Stimulated activated CD8-positive, alpha-beta memory T cell treated with anti-CD3 and anti-CD28 coated beads, Interleukin-7, amount 100 ng/mL, for 1 hour (primary cell): ENCODE data around the gene BMS1.
"Not testable (repeated sequence)": the region's sequence is repeated elsewhere in the genome, so short reads cannot be mapped to it uniquely, and the experiment has no call there.

ENCODE experiments used
- DNase-seq, 2 donors: peaks; one replicate each; pipeline ENCODE4 v3.0.0-alpha.2; 2020; ENCODE audit warnings: low read depth in 2 of 2

The BMS1 gene

DNA sequence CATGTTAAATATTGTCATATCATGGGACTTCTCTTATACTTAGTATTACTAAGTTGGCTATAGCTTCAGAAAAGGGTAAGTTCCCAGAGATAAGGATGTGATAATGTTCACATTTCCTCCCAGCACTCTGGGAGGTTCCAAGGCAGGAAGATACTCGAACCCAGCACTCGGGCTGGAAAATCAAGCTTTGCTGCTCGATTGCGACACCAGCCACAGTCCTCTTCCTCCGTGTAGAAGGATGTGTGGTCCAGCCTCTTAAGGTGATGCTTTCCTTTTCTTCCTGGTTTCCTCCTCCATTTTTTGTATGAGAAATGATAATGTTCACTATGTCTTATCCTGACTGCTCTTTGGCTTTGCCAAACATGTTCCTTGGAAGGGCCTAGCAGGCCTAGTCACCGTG, 3.2 kb downstream of the BMS1 start:
- DNase-seq: no peak

- DNase-seq: no peak
These were observed 8.2 kb downstream of the BMS1 start for GRCh38 chr10:42790835-42791234.

DNA sequence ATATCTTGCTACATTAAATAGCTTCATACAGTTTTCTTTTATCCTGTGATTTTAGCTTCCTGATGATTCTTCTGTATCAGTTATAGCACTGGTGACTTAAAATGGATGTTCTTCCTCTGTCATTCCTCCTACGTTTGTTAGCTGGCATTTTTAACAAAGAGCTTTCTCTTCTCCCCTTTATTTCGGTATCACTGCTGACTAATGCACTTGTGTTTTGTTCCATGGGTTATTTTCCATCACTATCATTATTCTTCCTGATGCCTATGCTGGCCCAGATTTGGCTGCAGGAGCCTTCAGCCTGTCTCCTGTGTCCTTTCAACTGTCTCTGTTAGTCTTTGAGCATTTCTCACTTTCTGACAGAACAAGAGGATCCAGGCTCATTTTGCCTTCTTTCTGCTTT, 13.1 kb downstream of the BMS1 start:
- DNase-seq: no peak

- DNase-seq: no peak
These were observed 18.5 kb downstream of the BMS1 start for GRCh38 chr10:42801135-42801534.

DNA sequence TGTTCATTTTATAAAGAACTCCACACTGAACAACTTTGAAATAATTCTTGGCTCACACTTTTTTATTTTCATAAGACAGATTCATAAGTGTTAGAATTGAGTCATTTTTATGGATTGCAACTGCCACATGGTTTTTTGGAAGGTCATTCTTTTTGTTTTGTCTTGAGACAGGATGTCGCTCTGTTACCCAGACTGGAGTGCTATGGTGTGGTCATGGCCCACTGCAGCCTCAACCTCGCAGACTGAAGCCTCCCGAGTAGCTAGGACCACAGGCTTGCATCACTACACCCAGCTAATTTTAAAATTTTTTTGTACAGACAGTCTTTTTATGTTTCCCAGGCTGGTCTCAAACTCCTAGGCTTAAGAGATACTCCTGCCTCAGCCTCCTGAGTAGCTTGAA, 20.3 kb downstream of the BMS1 start:
- no peak for DNase-seq

DNA sequence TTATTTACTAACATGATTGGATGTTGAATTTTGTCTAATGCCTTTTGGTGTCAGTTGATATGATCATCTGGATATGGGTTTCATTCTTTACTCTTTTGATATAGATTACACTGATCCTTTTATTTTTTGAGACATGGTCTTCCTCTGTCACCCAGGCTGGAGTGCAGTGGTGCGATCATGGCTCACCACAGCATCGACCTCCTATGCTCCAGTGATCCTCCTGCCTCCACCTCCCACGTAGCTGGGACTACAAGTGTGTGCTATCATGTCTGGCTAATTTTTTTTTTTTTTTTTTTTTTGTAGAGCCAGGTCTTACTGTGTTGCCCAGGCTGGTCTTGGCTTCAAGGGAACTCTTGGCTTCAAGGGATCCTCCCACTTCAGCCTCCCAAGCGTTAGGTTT, 27.1 kb downstream of the BMS1 start:
- DNase-seq: no peak

GRCh38 chr10:42812028-42812427, 29.4 kb downstream of the BMS1 start:
- no peak for DNase-seq

- not testable (repeated sequence) for DNase-seq
These were observed 31.5 kb downstream of the BMS1 start for GRCh38 chr10:42813989-42814687.

DNA sequence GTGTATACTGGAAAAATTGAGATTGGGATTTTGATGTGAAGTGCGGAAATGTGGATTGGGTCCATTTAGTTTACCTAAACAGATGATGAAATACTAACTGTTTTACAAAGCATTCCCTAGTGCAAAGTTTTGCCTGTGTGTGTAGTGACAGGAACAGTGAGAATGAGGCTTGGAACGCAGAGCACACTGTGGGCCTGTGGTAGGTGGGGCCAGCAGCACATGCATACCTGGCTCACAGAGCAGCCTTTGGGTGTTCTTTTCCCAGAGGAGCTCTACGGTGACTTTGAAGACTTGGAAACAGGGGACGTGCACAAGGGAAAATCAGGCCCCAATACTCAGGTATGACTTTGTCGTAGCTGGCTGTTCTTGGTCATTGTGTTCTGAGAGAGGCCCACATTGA, 33.7 kb downstream of the BMS1 start:
- not testable (repeated sequence) for DNase-seq

DNA sequence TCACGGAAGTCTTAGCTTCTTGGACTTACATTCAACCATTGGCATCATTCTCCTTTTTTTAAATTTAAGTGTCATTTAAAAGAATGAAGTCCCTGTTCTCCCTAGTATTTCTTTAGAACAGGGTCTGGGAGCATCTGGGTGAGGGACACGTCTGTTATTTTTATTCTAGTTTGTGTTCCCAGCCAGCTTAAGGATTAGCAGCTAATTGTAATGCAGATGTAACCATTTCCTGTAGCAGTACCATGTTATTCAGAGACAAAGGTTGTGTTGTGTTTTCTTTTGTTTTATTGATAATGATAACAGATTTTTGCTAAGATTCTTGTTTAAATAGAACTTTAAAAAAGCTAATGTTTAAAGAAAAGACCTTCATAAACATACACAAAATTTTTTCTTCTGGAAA, 34.3 kb downstream of the BMS1 start:
- no peak for DNase-seq

GRCh38 chr10:42817417-42817816, 34.8 kb downstream of the BMS1 start:
- DNase-seq: not testable (repeated sequence)

- not testable (repeated sequence) for DNase-seq
These were observed 44.2 kb downstream of the BMS1 start for GRCh38 chr10:42826759-42827158.

- DNase-seq: no peak
These were observed 44.6 kb downstream of the BMS1 start for GRCh38 chr10:42827201-42827600.

DNA sequence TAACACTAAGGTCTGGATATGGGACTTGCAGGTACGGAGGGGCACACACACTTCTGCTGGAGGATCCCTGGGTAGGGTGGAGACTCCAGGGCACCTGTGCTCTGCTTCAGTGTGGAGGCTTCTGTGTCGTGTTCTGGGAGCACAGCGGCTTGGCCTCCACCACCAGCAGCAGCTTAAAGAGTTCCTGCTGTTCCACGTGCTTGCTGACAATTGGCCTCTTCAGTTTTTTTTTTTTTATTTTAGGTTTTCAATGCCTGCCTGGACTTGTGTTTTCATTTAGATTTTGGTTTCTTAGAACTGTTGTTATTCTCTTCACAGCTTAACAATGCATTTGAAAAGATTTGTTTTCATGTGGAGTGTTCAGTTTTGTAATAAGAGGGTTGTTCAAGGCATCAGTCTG, 45.8 kb downstream of the BMS1 start:
- DNase-seq: not testable (repeated sequence)

GRCh38 chr10:42830237-42830636, 47.6 kb downstream of the BMS1 start:
- no peak for DNase-seq

GRCh38 chr10:42836096-42836495, 53.5 kb downstream of the BMS1 start:
- DNase-seq: no peak

DNA sequence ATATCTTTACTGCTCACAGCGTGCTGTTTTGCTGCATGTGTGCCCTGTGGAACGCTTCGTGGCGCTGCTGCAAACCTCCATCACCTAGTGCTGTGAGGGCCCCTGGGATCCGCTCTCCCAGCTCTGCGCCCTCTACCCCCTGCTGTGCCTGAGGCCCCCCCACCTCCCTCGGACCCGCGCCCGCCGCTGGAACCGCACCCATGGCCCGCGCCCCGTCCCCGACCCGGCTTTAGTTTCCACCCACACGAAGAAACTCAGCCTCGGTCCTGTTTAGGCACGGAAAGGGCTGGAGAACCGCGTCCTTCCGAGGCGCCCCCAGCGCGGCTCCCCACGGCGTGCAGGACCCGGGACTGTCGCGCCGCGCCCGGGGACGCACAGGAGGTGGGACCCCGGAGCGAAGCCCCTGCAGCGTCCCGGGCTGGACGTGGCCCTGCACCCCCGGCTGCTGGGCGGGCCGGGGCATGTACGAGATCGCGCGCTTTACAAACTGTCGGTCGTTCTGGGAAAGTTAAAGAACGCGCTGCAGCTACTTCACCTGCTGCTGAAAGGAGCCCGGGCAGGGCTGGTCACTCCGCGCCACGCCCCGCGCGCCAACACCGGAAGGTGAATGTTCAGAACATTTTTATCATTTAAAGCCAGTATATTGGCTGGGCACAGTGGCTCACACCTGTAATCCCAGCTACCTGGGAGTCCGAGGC, 54.3 kb downstream of the BMS1 start:
- DNase-seq: no peak

DNA sequence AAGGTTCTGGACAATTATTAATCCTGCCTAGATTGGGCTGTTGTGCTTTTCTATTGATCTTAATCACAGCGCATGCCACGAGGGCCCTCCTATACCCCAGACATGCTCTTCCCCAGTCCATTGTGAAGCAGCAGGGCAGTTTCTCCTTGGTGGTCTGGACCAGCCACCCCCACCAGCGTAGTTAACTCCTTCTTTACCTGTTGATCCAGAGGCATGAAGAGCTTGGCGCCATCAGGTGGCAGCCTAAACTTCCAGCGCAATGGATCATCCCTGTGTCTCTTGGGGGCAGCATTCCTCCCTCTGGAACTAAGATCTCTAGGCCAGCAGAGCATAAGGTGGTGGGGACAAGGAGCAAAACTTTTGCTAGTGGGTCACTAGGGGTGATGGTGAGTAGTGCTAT, 62.2 kb downstream of the BMS1 start:
- DNase-seq: not testable (repeated sequence)

GRCh38 chr10:42847261-42847660, 64.7 kb downstream of the BMS1 start:
- DNase-seq: not testable (repeated sequence)

- DNase-seq: no peak
These were observed 68.3 kb downstream of the BMS1 start for GRCh38 chr10:42850931-42851330.

DNA sequence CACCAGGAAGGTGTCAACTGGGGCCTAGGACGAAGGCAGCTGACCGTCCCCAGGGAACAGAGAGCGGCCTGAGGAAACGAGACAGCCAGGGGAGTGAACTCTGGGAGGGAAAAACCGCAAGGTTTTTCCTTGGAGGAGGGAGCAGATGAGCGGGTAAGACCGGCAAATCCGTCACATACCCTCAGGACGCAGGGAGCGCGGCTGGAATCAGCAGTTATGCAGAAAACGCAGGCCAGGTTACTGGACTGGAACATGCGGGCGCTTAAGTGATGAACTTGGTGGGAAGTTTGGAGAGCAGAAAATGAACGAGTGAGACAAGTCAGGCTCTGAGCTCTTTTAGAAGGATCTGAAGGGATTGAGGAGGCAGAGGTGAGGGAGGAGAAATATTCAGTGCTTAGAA, 76.7 kb downstream of the BMS1 start:
- DNase-seq: no peak

DNA sequence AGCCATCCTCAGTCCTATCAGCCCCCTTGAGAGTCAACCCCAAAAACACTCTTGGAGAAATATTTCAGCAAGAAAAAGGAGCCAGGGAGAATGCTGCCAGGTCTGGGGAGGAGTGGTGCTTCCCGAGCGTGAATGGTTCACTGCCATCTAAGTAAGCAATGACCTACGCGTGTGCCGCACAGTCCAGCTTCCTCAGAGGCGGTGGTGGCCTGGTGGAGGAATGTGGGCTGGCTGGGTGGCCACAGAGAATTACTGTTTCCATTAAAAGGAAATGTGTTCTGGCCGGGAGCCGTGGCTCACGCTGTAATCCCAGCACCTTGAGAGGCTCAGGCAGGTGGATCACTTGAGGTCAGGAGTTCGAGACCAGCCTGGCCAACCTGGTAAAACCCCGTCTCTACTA, 77.4 kb downstream of the BMS1 start:
- DNase-seq: not testable (repeated sequence)

DNA sequence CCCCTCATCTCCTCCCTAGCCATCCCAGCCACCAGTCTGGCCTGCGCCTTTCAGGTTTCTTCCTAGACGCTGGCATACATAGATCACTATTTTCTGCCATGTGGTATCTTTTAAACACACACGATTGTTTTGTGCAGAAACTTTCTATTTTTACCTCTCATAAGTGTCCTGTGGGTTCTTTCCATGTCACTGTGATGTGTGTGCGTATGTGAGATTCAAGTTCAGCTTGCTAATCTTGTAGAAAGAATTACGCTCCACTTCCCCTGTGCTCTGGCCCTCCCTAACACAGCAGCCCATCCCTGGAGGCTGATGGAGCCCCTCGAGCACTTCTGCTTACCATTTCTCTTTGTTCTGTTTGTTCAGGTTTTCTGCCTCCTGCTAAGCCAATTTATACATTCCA, 80.2 kb downstream of the BMS1 start:
- DNase-seq: not testable (repeated sequence)

DNA sequence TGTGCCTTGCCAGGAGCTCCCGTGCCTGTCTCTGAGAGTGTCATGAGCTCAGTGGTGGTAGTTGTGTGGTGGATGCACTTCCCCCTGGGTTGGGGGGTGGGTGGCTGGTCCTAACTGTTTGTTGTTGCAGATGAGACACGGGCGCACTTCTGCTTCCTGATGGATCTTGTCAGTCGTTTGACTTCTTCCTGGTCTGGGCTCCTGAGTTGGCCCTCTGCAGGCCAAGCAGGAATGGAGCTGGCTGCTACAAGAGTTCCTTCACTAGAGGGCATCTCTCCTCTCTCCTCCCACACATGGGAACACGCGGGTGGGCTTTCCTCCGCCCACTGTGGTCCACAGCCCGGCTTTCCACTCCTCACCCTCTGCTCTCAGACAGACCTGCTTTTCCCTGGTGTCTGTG, 82.0 kb downstream of the BMS1 start:
- DNase-seq: no peak
